Astrocyte (in vitro differentiated cells and primary cell): ENCODE measurements around the gene XPO6. TPM values are rescaled to one million over a fixed set of nuclear protein-coding genes. Genes with fewer than 3 reads are reported as not detected.

Source experiments
- DNase-seq: peaks from one replicate; pipeline ENCODE4 v3.0.0-alpha.2; 2010; ENCODE audit warnings: low read depth
- FAIRE-seq: peaks from 2 replicates; lab custom pipeline; 2011; peaks lifted over from hg19 to GRCh38; lab: Jason Lieb, UNC
- H2AFZ ChIP-seq: 2 replicates; pipeline ENCODE4 v1.6.0; 2012; ENCODE audit warnings: low read depth, low read length, inconsistent platforms
- H3K27ac ChIP-seq: 2 replicates; pipeline ENCODE4 v1.5.1; 2011; ENCODE audit warnings: low read depth, low read length, inconsistent platforms
- H3K27me3 ChIP-seq: 2 replicates; pipeline ENCODE4 v1.6.0; 2011; ENCODE audit warnings: low read length, inconsistent platforms; ENCODE audit not compliant: insufficient read depth
- H3K36me3 ChIP-seq: 2 replicates; pipeline ENCODE4 v1.5.1; 2011; ENCODE audit warnings: low read length, inconsistent platforms; ENCODE audit not compliant: insufficient read depth
- H3K4me1 ChIP-seq: 2 replicates; pipeline ENCODE4 v1.5.1; 2011; ENCODE audit warnings: low read length, inconsistent platforms; ENCODE audit not compliant: insufficient read depth
- H3K4me2 ChIP-seq: 2 replicates; pipeline ENCODE4 v1.6.0; 2012; ENCODE audit warnings: low read length, inconsistent platforms
- H3K4me3 ChIP-seq: 2 replicates; pipeline ENCODE4 v1.5.1; 2011; ENCODE audit warnings: low read depth, mild to moderate bottlenecking, low read length, inconsistent platforms; ENCODE audit not compliant: insufficient read depth
- H3K79me2 ChIP-seq: 2 replicates; pipeline ENCODE4 v1.6.0; 2012; ENCODE audit warnings: mild to moderate bottlenecking, low read length, inconsistent platforms; ENCODE audit not compliant: insufficient read depth
- H3K9ac ChIP-seq: 2 replicates; pipeline ENCODE4 v1.6.0; 2012; ENCODE audit warnings: mild to moderate bottlenecking, low read length, inconsistent platforms
- H3K9me3 ChIP-seq: 2 replicates; pipeline ENCODE4 v1.5.1; 2012; ENCODE audit warnings: low read depth, mild to moderate bottlenecking, low read length, inconsistent platforms; ENCODE audit not compliant: insufficient read depth
- H4K20me1 ChIP-seq: 2 replicates; pipeline ENCODE4 v1.6.0; 2012; ENCODE audit warnings: low read length, inconsistent platforms; ENCODE audit not compliant: insufficient read depth
- H3K27ac Mint-ChIP-seq: one replicate; pipeline ENCODE4 v1.8.0; 2021; ENCODE audit warnings: mild to moderate bottlenecking, mixed read lengths; ENCODE audit not compliant: unreplicated experiment
- H3K27me3 Mint-ChIP-seq: one replicate; pipeline ENCODE4 v1.8.0; 2021; ENCODE audit warnings: low read depth, mixed read lengths; ENCODE audit not compliant: unreplicated experiment
- H3K36me3 Mint-ChIP-seq: one replicate; pipeline ENCODE4 v1.8.0; 2021; ENCODE audit warnings: low read depth, mixed read lengths; ENCODE audit not compliant: unreplicated experiment
- H3K4me1 Mint-ChIP-seq: one replicate; pipeline ENCODE4 v1.8.0; 2021; ENCODE audit warnings: low read depth, mixed read lengths; ENCODE audit not compliant: unreplicated experiment
- H3K4me3 Mint-ChIP-seq: one replicate; pipeline ENCODE4 v1.8.0; 2021; ENCODE audit warnings: mild to moderate bottlenecking, moderate library complexity, mixed read lengths; ENCODE audit not compliant: unreplicated experiment
- H3K9me3 Mint-ChIP-seq: one replicate; pipeline ENCODE4 v1.8.0; 2021; ENCODE audit warnings: mild to moderate bottlenecking, mixed read lengths; ENCODE audit not compliant: unreplicated experiment
- EZH2 ChIP-seq: IDR thresholded peaks from 2 replicates; pipeline ENCODE4 v1.6.1; 2012; ENCODE audit warnings: mild to moderate bottlenecking, low read length, inconsistent platforms; ENCODE audit not compliant: insufficient read depth
- total RNA-seq: library from RNA; stranded (reverse); gene quantifications from 2 replicates; pipeline ENCODE4 v1.2.1, GENCODE V29; 2021
- TF ChIP-seq, protein P1 (sequence below): IDR thresholded peaks from 2 replicates; pipeline ENCODE4 v1.5.1; 2011; ENCODE audit warnings: low read depth, mild to moderate bottlenecking, inconsistent platforms, low read length, moderate library complexity; ENCODE audit not compliant: insufficient read depth

Gene XPO6
- total RNA-seq, 1 donor from 2014 or later: 135 TPM

- Histone ChIP-seq H3K4me1 (peaks cover 13% of the 10 kb centered on the region), H3K9ac (no peak overlapping the region), H3K27ac (no peak overlapping the region), H3K79me2 (no peaks in the 10 kb centered on the region), H4K20me1 (peaks cover 38% of the 10 kb centered on the region), H3K4me2 (no peak overlapping the region), H3K27me3 (no peaks in the 10 kb centered on the region), H3K36me3 (no peaks in the 10 kb centered on the region), H3K9me3 (no peaks in the 10 kb centered on the region), H3K4me3 (no peak overlapping the region), H2AFZ (no peak overlapping the region)
- peaks cover 4% of the 10 kb centered on the region for H3K4me1 Mint-ChIP-seq
- no peak for TF ChIP-seq EZH2
- TF ChIP-seq, protein P1, sequence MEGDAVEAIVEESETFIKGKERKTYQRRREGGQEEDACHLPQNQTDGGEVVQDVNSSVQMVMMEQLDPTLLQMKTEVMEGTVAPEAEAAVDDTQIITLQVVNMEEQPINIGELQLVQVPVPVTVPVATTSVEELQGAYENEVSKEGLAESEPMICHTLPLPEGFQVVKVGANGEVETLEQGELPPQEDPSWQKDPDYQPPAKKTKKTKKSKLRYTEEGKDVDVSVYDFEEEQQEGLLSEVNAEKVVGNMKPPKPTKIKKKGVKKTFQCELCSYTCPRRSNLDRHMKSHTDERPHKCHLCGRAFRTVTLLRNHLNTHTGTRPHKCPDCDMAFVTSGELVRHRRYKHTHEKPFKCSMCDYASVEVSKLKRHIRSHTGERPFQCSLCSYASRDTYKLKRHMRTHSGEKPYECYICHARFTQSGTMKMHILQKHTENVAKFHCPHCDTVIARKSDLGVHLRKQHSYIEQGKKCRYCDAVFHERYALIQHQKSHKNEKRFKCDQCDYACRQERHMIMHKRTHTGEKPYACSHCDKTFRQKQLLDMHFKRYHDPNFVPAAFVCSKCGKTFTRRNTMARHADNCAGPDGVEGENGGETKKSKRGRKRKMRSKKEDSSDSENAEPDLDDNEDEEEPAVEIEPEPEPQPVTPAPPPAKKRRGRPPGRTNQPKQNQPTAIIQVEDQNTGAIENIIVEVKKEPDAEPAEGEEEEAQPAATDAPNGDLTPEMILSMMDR: no peak
- H3K4me3 Mint-ChIP-seq: no peak overlapping the region
- H3K9me3 Mint-ChIP-seq: no peaks in the 10 kb centered on the region
- DNase-seq (no peak), FAIRE-seq (no peak)
- H3K27me3 Mint-ChIP-seq: peaks cover 3% of the 10 kb centered on the region
- H3K27ac Mint-ChIP-seq: no peak overlapping the region
- H3K36me3 Mint-ChIP-seq: no peaks in the 10 kb centered on the region
Measured at GRCh38 chr16:28087140-28087660, 124.6 kb downstream of the XPO6 start.

DNA sequence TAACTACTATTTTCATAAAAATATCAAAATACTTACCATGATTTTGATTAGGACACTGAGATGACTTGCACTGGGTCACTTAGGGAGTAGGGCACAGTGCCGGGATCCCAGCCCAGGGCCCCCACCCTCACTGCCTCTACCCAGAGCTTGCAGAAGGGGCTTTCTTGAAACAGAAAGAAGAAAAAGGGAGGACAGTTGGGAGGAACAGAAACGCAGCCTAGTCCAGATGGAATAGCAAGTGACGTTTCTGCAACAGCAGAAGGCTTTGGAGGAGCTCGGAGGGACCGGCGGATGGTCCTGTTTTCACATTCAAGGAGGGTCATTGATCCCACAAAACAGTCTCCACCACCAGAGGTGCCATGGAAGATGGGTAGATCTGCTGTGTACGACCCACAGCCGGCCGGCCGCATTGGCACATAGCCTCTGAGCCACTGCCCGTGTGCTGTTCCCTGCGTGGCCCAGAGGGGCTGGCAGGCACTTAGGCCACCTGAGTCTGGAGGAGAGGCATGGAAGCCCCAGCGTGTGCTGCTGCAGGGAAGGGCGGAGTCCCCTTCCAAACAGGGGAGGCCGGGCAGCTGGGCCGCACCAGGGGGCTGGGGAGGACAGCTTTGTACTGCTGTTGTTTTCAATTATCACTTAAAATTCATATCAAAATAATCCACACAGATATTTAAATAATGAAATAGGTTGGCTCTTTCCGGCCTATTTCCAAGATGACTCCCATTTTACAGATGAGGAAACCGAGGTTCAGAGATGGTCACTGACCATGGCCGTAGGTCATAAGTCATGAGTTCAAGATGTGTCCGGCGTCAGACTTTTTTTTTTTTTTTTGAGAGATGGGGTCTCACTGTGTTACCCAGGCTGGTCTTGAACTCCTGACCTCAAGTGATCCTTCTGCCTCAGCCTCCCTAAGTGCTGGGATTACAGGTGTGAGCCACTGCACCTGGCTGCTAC is 125.3 kb downstream of the XPO6 start:
- H3K4me2 ChIP-seq: no peak overlapping the region
- H3K9me3 ChIP-seq: no peaks in the 10 kb centered on the region
- H2AFZ ChIP-seq: no peak overlapping the region
- no peak for FAIRE-seq
- Mint-ChIP-seq H3K4me1 (peaks cover 4% of the 10 kb centered on the region), H3K36me3 (no peaks in the 10 kb centered on the region), H3K27me3 (peaks cover 3% of the 10 kb centered on the region), H3K4me3 (no peak overlapping the region), H3K27ac (no peak overlapping the region), H3K9me3 (no peaks in the 10 kb centered on the region)
- H3K79me2 ChIP-seq: no peaks in the 10 kb centered on the region
- no peaks in the 10 kb centered on the region for H3K36me3 ChIP-seq
- no peak for DNase-seq
- no peak overlapping the region for H3K4me3 ChIP-seq
- no peak overlapping the region for H3K9ac ChIP-seq
- H4K20me1 ChIP-seq: peaks cover 34% of the 10 kb centered on the region
- no peak for TF ChIP-seq EZH2
- TF ChIP-seq, protein P1: no peak
- H3K27ac ChIP-seq: no peak overlapping the region
- H3K27me3 ChIP-seq: no peaks in the 10 kb centered on the region
- peaks cover 9% of the 10 kb centered on the region for H3K4me1 ChIP-seq
